ENCODE data around the gene CDC14A. TPM values are rescaled to one million over a fixed set of nuclear protein-coding genes. Genes with fewer than 3 reads are reported as not detected.

The CDC14A gene
- total RNA-seq, 2 experiments from 2014 or later: 4.9 to 7.2 TPM

DNA sequence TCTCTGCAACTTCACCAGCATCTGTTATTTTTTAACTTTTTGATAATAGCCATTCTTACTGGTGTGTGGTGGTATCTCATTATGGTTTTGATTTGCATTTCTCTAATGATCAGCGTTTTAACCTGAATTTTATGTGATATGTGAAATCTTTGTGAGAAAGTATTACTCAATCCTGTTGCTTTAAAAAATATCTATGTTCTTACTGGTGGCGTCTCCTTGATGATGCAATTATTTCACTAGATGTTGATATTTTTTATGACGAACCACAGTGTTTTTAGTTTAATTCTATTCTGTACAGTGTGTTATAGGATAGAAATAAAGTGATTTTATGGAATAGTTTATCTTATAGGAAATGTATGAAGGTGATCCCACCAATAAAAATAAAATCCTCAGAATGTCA lies 130.9 kb downstream of the CDC14A start:
- no peaks in the 10 kb centered on the region for H3K9me3 ChIP-seq (ENCODE audit: low read length)
- H4K20me1 ChIP-seq (ENCODE audit: insufficient read depth, low read length): no peaks in the 10 kb centered on the region
- H3K9me2 ChIP-seq (ENCODE audit: insufficient read depth, low read length): no peaks in the 10 kb centered on the region
- no peak overlapping the region for H3K27ac ChIP-seq (ENCODE audit: low read depth, low read length, poor library complexity, severe bottlenecking)
- intact Hi-C loops (cut with micrococcal nuclease; ENCODE audit: unreplicated experiment): no loop called here
- DNase-seq (ENCODE audit: low spot score): no peak
- no peaks in the 10 kb centered on the region for H3K79me2 ChIP-seq (ENCODE audit: insufficient read depth, low read depth, low read length)
- ChIA-PET POLR2A (no interaction called here), CTCF (ENCODE audit: unreplicated experiment) (no interaction called here)
- no peak overlapping the region for H3K4me3 ChIP-seq (ENCODE audit: low read depth, low read length, poor library complexity, severe bottlenecking)
- no peaks in the 10 kb centered on the region for H3K36me3 ChIP-seq (ENCODE audit: insufficient read depth, low read length)
- no TSS peak for BruUV-seq (replicated peaks)
- H3K4me1 ChIP-seq (ENCODE audit: insufficient read depth, low read length, poor library complexity, severe bottlenecking): no peaks in the 10 kb centered on the region
- TF ChIP-seq EZH2phosphoT487 (IDR thresholded peaks at IDR 0.05; ENCODE audit: borderline replicate concordance, low read depth, low read length): no peak
- H3K4me2 ChIP-seq (ENCODE audit: low read length): no peak overlapping the region
- no peak overlapping the region for H2AFZ ChIP-seq (ENCODE audit: low read length)

DNA sequence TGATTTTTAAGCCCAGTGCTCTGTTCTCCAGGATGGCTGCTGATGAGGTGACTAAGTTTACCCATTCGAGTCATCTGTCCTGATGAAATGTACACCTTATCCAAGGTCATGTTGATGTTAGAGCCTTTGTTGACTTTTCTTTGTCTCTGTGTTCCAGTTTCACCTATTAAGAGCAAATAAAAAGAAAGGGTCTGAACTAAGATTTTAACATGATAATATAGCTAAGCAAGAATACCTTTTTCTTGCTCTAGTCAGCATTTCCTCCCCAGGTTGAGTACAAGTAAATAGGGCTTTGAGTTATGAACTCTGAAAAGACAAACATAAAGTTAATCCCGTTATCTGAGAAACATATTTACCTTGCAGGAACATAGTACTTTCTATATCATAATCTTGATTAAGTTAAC lies 133.6 kb downstream of the CDC14A start:
- Histone ChIP-seq H3K79me2 (ENCODE audit: insufficient read depth, low read depth, low read length) (no peaks in the 10 kb centered on the region), H4K20me1 (ENCODE audit: insufficient read depth, low read length) (no peaks in the 10 kb centered on the region), H3K9me3 (ENCODE audit: low read length) (no peaks in the 10 kb centered on the region), H3K4me2 (ENCODE audit: low read length) (no peak overlapping the region), H3K4me1 (ENCODE audit: insufficient read depth, low read length, poor library complexity, severe bottlenecking) (no peaks in the 10 kb centered on the region), H3K36me3 (ENCODE audit: insufficient read depth, low read length) (no peaks in the 10 kb centered on the region), H3K27ac (ENCODE audit: low read depth, low read length, poor library complexity, severe bottlenecking) (no peak overlapping the region), H3K9me2 (ENCODE audit: insufficient read depth, low read length) (no peaks in the 10 kb centered on the region), H2AFZ (ENCODE audit: low read length) (no peak overlapping the region), H3K4me3 (ENCODE audit: low read depth, low read length, poor library complexity, severe bottlenecking) (no peak overlapping the region)
- TF ChIP-seq CTCF (conservative IDR thresholded peaks at IDR 0.05; ENCODE audit: low read length) (no peak), EZH2phosphoT487 (IDR thresholded peaks at IDR 0.05; ENCODE audit: borderline replicate concordance, low read depth, low read length) (no peak)
- intact Hi-C loops (cut with micrococcal nuclease; ENCODE audit: unreplicated experiment): no loop called here
- POLR2A ChIA-PET: interaction anchor here (1.6 kb wide), 1 partner anchor 11 kb away, joined by 5 read pairs; no protein-coding TSS in a partner anchor
- DNase-seq (ENCODE audit: low spot score): no peak
- BruUV-seq (replicated peaks): no TSS peak
- CTCF ChIA-PET (ENCODE audit: unreplicated experiment): no interaction called here

DNA sequence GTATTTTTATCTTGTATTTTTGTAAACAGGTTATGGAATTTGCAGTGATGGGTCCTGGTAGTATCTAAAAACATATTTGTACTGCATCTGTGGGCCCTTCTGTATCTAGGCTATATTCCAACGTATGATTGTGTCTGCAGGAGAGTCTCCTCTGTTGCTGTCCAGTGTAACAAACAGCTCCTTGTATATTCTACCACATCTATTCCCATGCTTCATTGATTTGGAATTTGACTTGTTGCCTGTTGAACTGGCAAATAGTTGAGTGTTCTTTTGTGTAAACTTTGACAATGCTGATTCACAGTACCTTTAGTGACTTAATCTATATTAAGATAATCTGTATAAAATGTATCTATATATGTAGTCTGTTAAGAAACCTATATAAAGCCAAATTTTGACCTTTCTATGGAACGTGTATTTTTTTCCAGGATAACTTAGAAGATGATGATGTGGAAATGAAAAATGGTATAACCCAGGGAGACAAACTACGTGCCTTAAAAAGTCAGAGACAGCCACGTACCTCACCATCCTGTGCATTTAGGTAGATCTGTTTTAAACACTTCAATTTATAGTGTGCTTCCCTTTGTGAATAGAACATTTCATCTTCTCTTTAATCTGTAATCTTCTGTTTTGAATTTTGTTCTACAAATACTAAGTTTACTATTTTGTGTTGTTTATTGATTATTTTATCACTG lies 142.2 kb downstream of the CDC14A start:
- Histone ChIP-seq H3K4me2 (ENCODE audit: low read length) (no peak overlapping the region), H3K4me1 (ENCODE audit: insufficient read depth, low read length, poor library complexity, severe bottlenecking) (no peaks in the 10 kb centered on the region), H3K9me2 (ENCODE audit: insufficient read depth, low read length) (no peaks in the 10 kb centered on the region), H3K27ac (ENCODE audit: low read depth, low read length, poor library complexity, severe bottlenecking) (no peak overlapping the region), H3K36me3 (ENCODE audit: insufficient read depth, low read length) (no peaks in the 10 kb centered on the region), H4K20me1 (ENCODE audit: insufficient read depth, low read length) (no peaks in the 10 kb centered on the region), H3K79me2 (ENCODE audit: insufficient read depth, low read depth, low read length) (no peaks in the 10 kb centered on the region), H3K9me3 (ENCODE audit: low read length) (no peaks in the 10 kb centered on the region), H2AFZ (ENCODE audit: low read length) (no peak overlapping the region), H3K4me3 (ENCODE audit: low read depth, low read length, poor library complexity, severe bottlenecking) (no peak overlapping the region)
- TF ChIP-seq EZH2phosphoT487 (IDR thresholded peaks at IDR 0.05; ENCODE audit: borderline replicate concordance, low read depth, low read length): no peak
- DNase-seq (ENCODE audit: low spot score): no peak
- intact Hi-C loops (cut with micrococcal nuclease; ENCODE audit: unreplicated experiment): no loop called here
- ChIA-PET POLR2A (interaction anchor here (1.4 kb wide), 1 partner anchor 40 kb away, joined by 4 read pairs; no protein-coding TSS in a partner anchor), CTCF (ENCODE audit: unreplicated experiment) (no interaction called here)
- no TSS peak for BruUV-seq (replicated peaks)
